A549 (cell line): ENCODE data around the gene XRCC2.

Experiments
- EP300 ChIP-seq, 2 experiments: fragments of >200 bp; sonication (Bioruptor Twin); formaldehyde crosslinking; IDR thresholded peaks; 2 replicates in 1 of 2; 3 replicates in 1 of 2; pipeline ENCODE4 v1.6.1; 2016 to 2017
- GATA3 ChIP-seq: IDR thresholded peaks from 2 replicates; pipeline ENCODE4 v1.6.1; 2012; ENCODE audit warnings: borderline replicate concordance
- JUNB ChIP-seq: fragments of >200 bp; sonication (Bioruptor Twin); formaldehyde crosslinking; IDR thresholded peaks from 2 replicates; pipeline ENCODE4 v1.6.1; 2016
- KDM1A ChIP-seq: fragments of 200-600 bp; sonication (generic); IDR thresholded peaks from 2 replicates; pipeline ENCODE4 v1.6.1; 2016; ENCODE audit warnings: low read depth, mild to moderate bottlenecking
- POLR2A ChIP-seq: IDR thresholded peaks from 2 replicates; pipeline ENCODE4 v1.6.1; 2012; ENCODE audit warnings: mild to moderate bottlenecking, low read length
- RFX5 ChIP-seq: fragments of 450-650 bp; IDR thresholded peaks from 2 replicates; pipeline ENCODE4 v1.7.1; 2014; ENCODE audit warnings: antibody characterized with exemption, mild to moderate bottlenecking, moderate library complexity
- ZFP36 ChIP-seq: fragments of 450-650 bp; IDR thresholded peaks from 2 replicates; pipeline ENCODE4 v1.6.1; 2014; ENCODE audit warnings: borderline replicate concordance; ENCODE audit not compliant: partially characterized antibody
- TF ChIP-seq, protein P1 (sequence below): fragments of >200 bp; sonication (Bioruptor Twin); formaldehyde crosslinking; IDR thresholded peaks from 3 replicates; pipeline ENCODE4 v1.5.1; 2016
- TF ChIP-seq, protein P2 (sequence below): fragments of 200-600 bp; sonication (generic); IDR thresholded peaks from 2 replicates; pipeline ENCODE4 v1.6.1; 2016; ENCODE audit warnings: antibody characterized with exemption, mild to moderate bottlenecking, moderate library complexity
- TF ChIP-seq, protein P3 (sequence below): fragments of 450-650 bp; IDR thresholded peaks from 2 replicates; pipeline ENCODE4 v1.6.1; 2014; ENCODE audit warnings: antibody characterized with exemption

DNA sequence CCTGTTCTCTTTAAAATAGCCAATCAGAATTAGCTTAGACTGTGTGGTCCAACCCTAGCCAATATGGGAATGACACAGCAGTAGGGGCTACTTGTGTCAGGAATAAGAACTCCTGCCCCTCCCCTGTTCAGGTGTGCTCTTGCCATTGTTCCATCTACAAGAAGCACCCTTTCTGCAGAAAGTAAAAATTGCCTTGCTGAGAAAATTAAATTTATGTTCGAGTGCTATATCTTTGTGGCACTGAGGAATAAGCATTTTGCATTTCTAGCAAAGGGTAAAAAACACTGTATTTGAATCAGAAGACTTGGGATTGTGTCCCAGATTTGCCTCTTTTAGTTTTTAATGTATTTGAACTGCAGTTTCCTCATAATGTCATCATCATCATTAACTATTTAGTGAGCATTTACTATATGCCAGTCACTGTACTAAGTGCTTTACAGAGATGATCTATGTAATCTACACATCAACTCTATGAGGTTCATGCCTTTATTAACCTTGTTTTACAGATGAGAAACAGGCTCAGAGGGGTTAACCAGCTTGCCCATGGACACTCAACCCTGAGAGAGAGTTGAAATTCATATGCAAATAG, 28.9 kb upstream of the XRCC2 start:
- TF ChIP-seq, protein P1, sequence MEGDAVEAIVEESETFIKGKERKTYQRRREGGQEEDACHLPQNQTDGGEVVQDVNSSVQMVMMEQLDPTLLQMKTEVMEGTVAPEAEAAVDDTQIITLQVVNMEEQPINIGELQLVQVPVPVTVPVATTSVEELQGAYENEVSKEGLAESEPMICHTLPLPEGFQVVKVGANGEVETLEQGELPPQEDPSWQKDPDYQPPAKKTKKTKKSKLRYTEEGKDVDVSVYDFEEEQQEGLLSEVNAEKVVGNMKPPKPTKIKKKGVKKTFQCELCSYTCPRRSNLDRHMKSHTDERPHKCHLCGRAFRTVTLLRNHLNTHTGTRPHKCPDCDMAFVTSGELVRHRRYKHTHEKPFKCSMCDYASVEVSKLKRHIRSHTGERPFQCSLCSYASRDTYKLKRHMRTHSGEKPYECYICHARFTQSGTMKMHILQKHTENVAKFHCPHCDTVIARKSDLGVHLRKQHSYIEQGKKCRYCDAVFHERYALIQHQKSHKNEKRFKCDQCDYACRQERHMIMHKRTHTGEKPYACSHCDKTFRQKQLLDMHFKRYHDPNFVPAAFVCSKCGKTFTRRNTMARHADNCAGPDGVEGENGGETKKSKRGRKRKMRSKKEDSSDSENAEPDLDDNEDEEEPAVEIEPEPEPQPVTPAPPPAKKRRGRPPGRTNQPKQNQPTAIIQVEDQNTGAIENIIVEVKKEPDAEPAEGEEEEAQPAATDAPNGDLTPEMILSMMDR = no peak
- TF ChIP-seq POLR2A (no peak), RFX5 (no peak), KDM1A (no peak), JUNB (no peak), GATA3 (no peak), EP300 (IDR thresholded peaks at IDR 0.05) (no peak), ZFP36 (no peak)
- TF ChIP-seq, protein P2, sequence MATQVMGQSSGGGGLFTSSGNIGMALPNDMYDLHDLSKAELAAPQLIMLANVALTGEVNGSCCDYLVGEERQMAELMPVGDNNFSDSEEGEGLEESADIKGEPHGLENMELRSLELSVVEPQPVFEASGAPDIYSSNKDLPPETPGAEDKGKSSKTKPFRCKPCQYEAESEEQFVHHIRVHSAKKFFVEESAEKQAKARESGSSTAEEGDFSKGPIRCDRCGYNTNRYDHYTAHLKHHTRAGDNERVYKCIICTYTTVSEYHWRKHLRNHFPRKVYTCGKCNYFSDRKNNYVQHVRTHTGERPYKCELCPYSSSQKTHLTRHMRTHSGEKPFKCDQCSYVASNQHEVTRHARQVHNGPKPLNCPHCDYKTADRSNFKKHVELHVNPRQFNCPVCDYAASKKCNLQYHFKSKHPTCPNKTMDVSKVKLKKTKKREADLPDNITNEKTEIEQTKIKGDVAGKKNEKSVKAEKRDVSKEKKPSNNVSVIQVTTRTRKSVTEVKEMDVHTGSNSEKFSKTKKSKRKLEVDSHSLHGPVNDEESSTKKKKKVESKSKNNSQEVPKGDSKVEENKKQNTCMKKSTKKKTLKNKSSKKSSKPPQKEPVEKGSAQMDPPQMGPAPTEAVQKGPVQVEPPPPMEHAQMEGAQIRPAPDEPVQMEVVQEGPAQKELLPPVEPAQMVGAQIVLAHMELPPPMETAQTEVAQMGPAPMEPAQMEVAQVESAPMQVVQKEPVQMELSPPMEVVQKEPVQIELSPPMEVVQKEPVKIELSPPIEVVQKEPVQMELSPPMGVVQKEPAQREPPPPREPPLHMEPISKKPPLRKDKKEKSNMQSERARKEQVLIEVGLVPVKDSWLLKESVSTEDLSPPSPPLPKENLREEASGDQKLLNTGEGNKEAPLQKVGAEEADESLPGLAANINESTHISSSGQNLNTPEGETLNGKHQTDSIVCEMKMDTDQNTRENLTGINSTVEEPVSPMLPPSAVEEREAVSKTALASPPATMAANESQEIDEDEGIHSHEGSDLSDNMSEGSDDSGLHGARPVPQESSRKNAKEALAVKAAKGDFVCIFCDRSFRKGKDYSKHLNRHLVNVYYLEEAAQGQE = no peak
- TF ChIP-seq, protein P3, sequence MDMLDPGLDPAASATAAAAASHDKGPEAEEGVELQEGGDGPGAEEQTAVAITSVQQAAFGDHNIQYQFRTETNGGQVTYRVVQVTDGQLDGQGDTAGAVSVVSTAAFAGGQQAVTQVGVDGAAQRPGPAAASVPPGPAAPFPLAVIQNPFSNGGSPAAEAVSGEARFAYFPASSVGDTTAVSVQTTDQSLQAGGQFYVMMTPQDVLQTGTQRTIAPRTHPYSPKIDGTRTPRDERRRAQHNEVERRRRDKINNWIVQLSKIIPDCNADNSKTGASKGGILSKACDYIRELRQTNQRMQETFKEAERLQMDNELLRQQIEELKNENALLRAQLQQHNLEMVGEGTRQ = no peak
